IMR-90 (cell line): Measurements from ENCODE around the gene SERPINH1. TPM values are rescaled to one million over a fixed set of nuclear protein-coding genes. Genes with fewer than 3 reads are reported as not detected.

Experiments used
- ATAC-seq: fragments of 200-7000 bp; cut with Tn5 transposase; 2 replicates; pipeline ENCODE4 v1.9.1; 2020; ENCODE audit warnings: low read depth, mild to moderate bottlenecking, moderate library complexity
- BruUV-seq: library from RNA; stranded (reverse); fragments of 400-500 nt; replicated peaks from 2 replicates; lab custom pipeline; 2021; lab: Mats Ljungman, UMichigan
- CTCF ChIA-PET: fragments of 300-600 bp; formaldehyde crosslinking; extraction: SDS; loops from one replicate; lab custom pipeline; 2021; ENCODE audit warnings: antibody characterized with exemption; lab: Yijun Ruan, JAX
- POLR2A ChIA-PET: fragments of 300-600 bp; sonication (Branson Sonifier 250); formaldehyde crosslinking; loops from one replicate; lab custom pipeline; 2022; ENCODE audit warnings: antibody characterized with exemption; ENCODE audit not compliant: unreplicated experiment; lab: Charles Lee
- DNase-seq: peaks from one replicate; pipeline ENCODE4 v3.0.0; 2013
- H2AFZ ChIP-seq: replicated peaks from 2 replicates; pipeline ENCODE3; 2013; ENCODE audit warnings: low read length, mild to moderate bottlenecking; ENCODE audit not compliant: poor library complexity
- H2AK5ac ChIP-seq: 2 replicates; pipeline ENCODE4 v1.6.1; 2013; ENCODE audit warnings: low read depth, low read length, inconsistent platforms
- H2AK9ac ChIP-seq: replicated peaks from 2 replicates; pipeline ENCODE3; 2013; ENCODE audit warnings: mild to moderate bottlenecking, low read depth, low read length, moderate library complexity; ENCODE audit not compliant: poor library complexity
- H2BK120ac ChIP-seq: 2 replicates; pipeline ENCODE4 v1.6.1; 2013; ENCODE audit warnings: low read depth, low read length, inconsistent platforms
- H2BK15ac ChIP-seq: 3 replicates; pipeline ENCODE4 v1.6.1; 2013; ENCODE audit warnings: low read depth, low read length, inconsistent platforms
- H2BK20ac ChIP-seq: 2 replicates; pipeline ENCODE4 v1.6.1; 2013; ENCODE audit warnings: low read depth, mild to moderate bottlenecking, inconsistent platforms, low read length, moderate library complexity
- H2BK5ac ChIP-seq: 2 replicates; pipeline ENCODE4 v1.6.1; 2013; ENCODE audit warnings: mild to moderate bottlenecking, low read depth, low read length, inconsistent platforms; ENCODE audit not compliant: poor library complexity, severe bottlenecking
- H3K14ac ChIP-seq: replicated peaks from 2 replicates; pipeline ENCODE4 v1.6.1; 2013; ENCODE audit warnings: low read depth, low read length, inconsistent platforms
- H3K18ac ChIP-seq: 2 replicates; pipeline ENCODE4 v1.6.1; 2013; ENCODE audit warnings: low read depth, low read length, control low read depth
- H3K23ac ChIP-seq: 2 replicates; pipeline ENCODE4 v1.6.1; 2013; ENCODE audit warnings: low read depth, low read length, inconsistent platforms
- H3K27ac ChIP-seq: 2 replicates; pipeline ENCODE4 v1.5.1; 2013; ENCODE audit warnings: mild to moderate bottlenecking, control low read depth, low read length; ENCODE audit not compliant: insufficient read depth
- H3K27me3 ChIP-seq: 2 replicates; pipeline ENCODE4 v1.6.1; 2013; ENCODE audit warnings: low read length; ENCODE audit not compliant: control insufficient read depth, insufficient read depth
- H3K36me3 ChIP-seq: 2 replicates; pipeline ENCODE4 v1.6.1; 2013; ENCODE audit warnings: low read length, mixed read lengths; ENCODE audit not compliant: control insufficient read depth, insufficient read depth
- H3K4ac ChIP-seq: 2 replicates; pipeline ENCODE4 v1.6.1; 2013; ENCODE audit warnings: low read depth, low read length, inconsistent platforms
- H3K4me1 ChIP-seq: 2 replicates; pipeline ENCODE4 v1.6.1; 2013; ENCODE audit warnings: low read length, mixed read lengths; ENCODE audit not compliant: control insufficient read depth, insufficient read depth
- H3K4me2 ChIP-seq: 2 replicates; pipeline ENCODE4 v1.6.1; 2013; ENCODE audit warnings: low read depth, mild to moderate bottlenecking, control low read depth, low read length, moderate library complexity
- H3K4me3 ChIP-seq: 2 replicates; pipeline ENCODE4 v1.5.1; 2013; ENCODE audit warnings: low read depth, mild to moderate bottlenecking, control low read depth, low read length, moderate library complexity; ENCODE audit not compliant: insufficient read depth
- H3K56ac ChIP-seq: 2 replicates; pipeline ENCODE4 v1.6.1; 2013; ENCODE audit warnings: low read length, inconsistent platforms; ENCODE audit not compliant: insufficient read depth; ENCODE audit errors: extremely low read depth
- H3K79me1 ChIP-seq, 2 experiments: 2 replicates each; pipeline ENCODE4 v1.6.1; 2013; ENCODE audit warnings: low read length in 2 of 2, inconsistent platforms in 1 of 2, low read depth in 1 of 2
- H3K9ac ChIP-seq: 2 replicates; pipeline ENCODE4 v1.6.1; 2013; ENCODE audit warnings: low read depth, low read length, control low read depth
- H3K9me1 ChIP-seq: 2 replicates; pipeline ENCODE4 v1.6.1; 2013; ENCODE audit warnings: low read length, inconsistent platforms; ENCODE audit not compliant: insufficient read depth
- H3K9me3 ChIP-seq: 2 replicates; pipeline ENCODE4 v1.6.1; 2013; ENCODE audit warnings: low read length; ENCODE audit not compliant: control insufficient read depth, insufficient read depth
- H4K20me1 ChIP-seq: 2 replicates; pipeline ENCODE4 v1.6.1; 2013; ENCODE audit warnings: low read length, inconsistent platforms; ENCODE audit not compliant: insufficient read depth
- H4K5ac ChIP-seq: 2 replicates; pipeline ENCODE4 v1.6.1; 2013; ENCODE audit warnings: mild to moderate bottlenecking, low read depth, low read length, control low read depth
- H4K8ac ChIP-seq, 2 experiments: 2 replicates each; pipeline ENCODE4 v1.6.1; 2013; ENCODE audit warnings: low read depth in 2 of 2, low read length in 2 of 2, control low read depth in 1 of 2, inconsistent platforms in 1 of 2
- H4K91ac ChIP-seq: 2 replicates; pipeline ENCODE4 v1.6.1; 2013; ENCODE audit warnings: low read depth, low read length, inconsistent platforms; ENCODE audit not compliant: insufficient read depth
- BHLHE40 ChIP-seq: fragments of 150-350 bp; IDR thresholded peaks from 2 replicates; pipeline ENCODE4 v1.6.1; 2016; ENCODE audit warnings: mild to moderate bottlenecking, low read depth, low read length
- CEBPB ChIP-seq: IDR thresholded peaks from 2 replicates; pipeline ENCODE4 v1.6.1; 2012; ENCODE audit warnings: low read depth, low read length, improper control_type of control experiment
- CHD1 ChIP-seq: IDR thresholded peaks from 2 replicates; pipeline ENCODE4 v1.6.1; 2012; ENCODE audit warnings: low read depth, low read length, improper control_type of control experiment
- ELK1 ChIP-seq: fragments of 150-350 bp; IDR thresholded peaks from 2 replicates; pipeline ENCODE4 v1.6.1; 2016; ENCODE audit warnings: low read depth, mild to moderate bottlenecking, low read length, moderate library complexity, borderline replicate concordance
- FOS ChIP-seq: fragments of 150-350 bp; IDR thresholded peaks from 2 replicates; pipeline ENCODE4 v1.6.1; 2016; ENCODE audit warnings: low read depth, low read length
- MAFK ChIP-seq: IDR thresholded peaks from 2 replicates; pipeline ENCODE4 v1.6.1; 2012; ENCODE audit warnings: low read depth, low read length, improper control_type of control experiment
- MAZ ChIP-seq: IDR thresholded peaks from 2 replicates; pipeline ENCODE4 v1.6.1; 2012; ENCODE audit warnings: low read depth, mild to moderate bottlenecking, low read length, improper control_type of control experiment, moderate library complexity, borderline replicate concordance
- MXI1 ChIP-seq: IDR thresholded peaks from 2 replicates; pipeline ENCODE4 v1.6.1; 2012; ENCODE audit warnings: low read depth, mild to moderate bottlenecking, low read length, moderate library complexity, borderline replicate concordance
- NFE2L2 ChIP-seq: fragments of 150-350 bp; IDR thresholded peaks from 2 replicates; pipeline ENCODE4 v1.6.1; 2016; ENCODE audit warnings: low read depth, mild to moderate bottlenecking, low read length
- POLR2A ChIP-seq: IDR thresholded peaks from 2 replicates; pipeline ENCODE4 v1.6.1; 2012; ENCODE audit warnings: mild to moderate bottlenecking, low read depth, low read length
- RAD21 ChIP-seq: IDR thresholded peaks from 2 replicates; pipeline ENCODE4 v1.6.1; 2012; ENCODE audit warnings: low read length, improper control_type of control experiment
- RCOR1 ChIP-seq: IDR thresholded peaks from 2 replicates; pipeline ENCODE4 v1.6.1; 2012; ENCODE audit warnings: mild to moderate bottlenecking, low read length, improper control_type of control experiment; ENCODE audit not compliant: insufficient replicate concordance
- RFX5 ChIP-seq: IDR thresholded peaks from 2 replicates; pipeline ENCODE4 v1.8.0; 2012; ENCODE audit warnings: low read depth, mild to moderate bottlenecking, low read length, moderate library complexity
- SMC3 ChIP-seq: fragments of 150-350 bp; IDR thresholded peaks from 2 replicates; pipeline ENCODE4 v1.6.1; 2016; ENCODE audit warnings: low read depth, mild to moderate bottlenecking, antibody characterized with exemption, low read length, moderate library complexity
- WGBS, 2 experiments: methylation state at CpG; one replicate each; pipeline versions ENCODE4 v1.1.5 to v1.1.7; 2013; ENCODE audit warnings: missing lambda C conversion rate in 2 of 2; ENCODE audit not compliant: insufficient read length in 1 of 2; ENCODE audit errors: extremely low coverage in 2 of 2; 5-methylcytosine and 5-hydroxymethylcytosine counted together
- dilution Hi-C: fragments of 300-500 bp; cut with HindIII; formaldehyde crosslinking; loops from one replicate; pipeline ENCODE4 v1.14.3; 2018; ENCODE audit warnings: low sequenced_read_pairs; ENCODE audit not compliant: unreplicated experiment
- in situ Hi-C: fragments of 300-500 bp; cut with MboI; formaldehyde crosslinking; loops from 3 replicates; pipeline ENCODE4 v1.14.3; 2019; ENCODE audit warnings: low sequenced_read_pairs, inconsistent platforms, mixed read lengths
- intact Hi-C: fragments of 100-400 bp; cut with micrococcal nuclease; formaldehyde crosslinking; loops from 2 replicates; pipeline ENCODE4 v1.10.0; 2022
- polyA plus RNA-seq, 3 experiments: library from polyadenylated mRNA; depleted of rRNA; stranded (reverse); fragments of >200 nt; gene quantifications; 2 replicates each; pipeline ENCODE4 v1.2.3, GENCODE V29; 2012; ENCODE audit warnings: low replicate concordance in 1 of 3
- total RNA-seq: library from RNA; depleted of rRNA; stranded (reverse); fragments of >200 nt; gene quantifications from 2 replicates; pipeline ENCODE4 v1.2.3, GENCODE V29; 2012
- TF ChIP-seq, protein P1 (sequence below): conservative IDR thresholded peaks from 2 replicates; pipeline ENCODE4 v1.5.1; 2012; ENCODE audit warnings: mild to moderate bottlenecking, low read depth, low read length, improper control_type of control experiment
- TF ChIP-seq, protein P2 (sequence below): fragments of 150-350 bp; IDR thresholded peaks from 2 replicates; pipeline ENCODE4 v1.6.1; 2017; ENCODE audit warnings: mild to moderate bottlenecking, antibody characterized with exemption, low read length, low read depth

Gene SERPINH1
- total and polyA plus RNA-seq, 2 of the 4 experiments (the other 2 are of a cell fraction) = 841 to 1,857 TPM

DNA sequence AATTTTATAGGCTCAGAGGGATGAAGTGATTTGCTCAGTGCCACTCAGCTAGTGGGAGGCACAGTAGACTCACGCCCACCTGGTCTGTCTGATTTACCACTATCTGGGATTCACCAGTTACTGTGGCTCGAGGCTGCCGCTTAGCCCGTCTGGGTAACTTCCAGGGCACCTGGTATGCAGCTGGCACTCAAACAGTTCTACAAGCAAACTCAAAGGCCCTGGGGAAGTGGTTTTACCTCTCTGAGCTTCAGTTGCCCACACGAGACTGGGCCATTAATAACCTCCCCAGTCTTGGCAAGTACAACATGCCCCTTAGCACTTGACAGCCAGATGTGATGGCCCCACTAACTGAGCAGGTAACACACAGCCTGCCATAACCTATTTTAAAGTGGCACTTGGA, 38.9 kb upstream of the SERPINH1 start:
- 0 out of 2 replicates have a peak, but pooled peaks cover 4% of the 10 kb centered on the region for H3K9me1 ChIP-seq
- H3K23ac ChIP-seq = no peak overlapping the region
- H2AK9ac ChIP-seq = no peak overlapping the region
- no peak overlapping the region for H3K27ac ChIP-seq
- H2AFZ ChIP-seq = no peak overlapping the region
- H2BK20ac ChIP-seq = no peak overlapping the region
- peaks cover 3% of the 10 kb centered on the region; the same call in 1 of the 2 replicates for H4K20me1 ChIP-seq
- CTCF ChIA-PET = interaction anchor here (1.0 kb wide), 1 partner anchor 78 kb away, joined by 3 read pairs; no protein-coding TSS in a partner anchor
- no peak overlapping the region for H3K9ac ChIP-seq
- H3K9me3 ChIP-seq = no peaks in the 10 kb centered on the region
- H3K56ac ChIP-seq = no peak overlapping the region
- peaks cover 5% of the 10 kb centered on the region; the same call in 1 of the 2 replicates for H3K27me3 ChIP-seq
- TF ChIP-seq MAZ (no peak), CEBPB (no peak), RCOR1 (no peak), POLR2A (no peak), NFE2L2 (no peak), RAD21 (no peak), RFX5 (no peak), MAFK (no peak), MXI1 (no peak), BHLHE40 (no peak), FOS (no peak), ELK1 (no peak), CHD1 (no peak), SMC3 (no peak)
- TF ChIP-seq, protein P1, sequence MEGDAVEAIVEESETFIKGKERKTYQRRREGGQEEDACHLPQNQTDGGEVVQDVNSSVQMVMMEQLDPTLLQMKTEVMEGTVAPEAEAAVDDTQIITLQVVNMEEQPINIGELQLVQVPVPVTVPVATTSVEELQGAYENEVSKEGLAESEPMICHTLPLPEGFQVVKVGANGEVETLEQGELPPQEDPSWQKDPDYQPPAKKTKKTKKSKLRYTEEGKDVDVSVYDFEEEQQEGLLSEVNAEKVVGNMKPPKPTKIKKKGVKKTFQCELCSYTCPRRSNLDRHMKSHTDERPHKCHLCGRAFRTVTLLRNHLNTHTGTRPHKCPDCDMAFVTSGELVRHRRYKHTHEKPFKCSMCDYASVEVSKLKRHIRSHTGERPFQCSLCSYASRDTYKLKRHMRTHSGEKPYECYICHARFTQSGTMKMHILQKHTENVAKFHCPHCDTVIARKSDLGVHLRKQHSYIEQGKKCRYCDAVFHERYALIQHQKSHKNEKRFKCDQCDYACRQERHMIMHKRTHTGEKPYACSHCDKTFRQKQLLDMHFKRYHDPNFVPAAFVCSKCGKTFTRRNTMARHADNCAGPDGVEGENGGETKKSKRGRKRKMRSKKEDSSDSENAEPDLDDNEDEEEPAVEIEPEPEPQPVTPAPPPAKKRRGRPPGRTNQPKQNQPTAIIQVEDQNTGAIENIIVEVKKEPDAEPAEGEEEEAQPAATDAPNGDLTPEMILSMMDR = no peak
- TF ChIP-seq, protein P2, sequence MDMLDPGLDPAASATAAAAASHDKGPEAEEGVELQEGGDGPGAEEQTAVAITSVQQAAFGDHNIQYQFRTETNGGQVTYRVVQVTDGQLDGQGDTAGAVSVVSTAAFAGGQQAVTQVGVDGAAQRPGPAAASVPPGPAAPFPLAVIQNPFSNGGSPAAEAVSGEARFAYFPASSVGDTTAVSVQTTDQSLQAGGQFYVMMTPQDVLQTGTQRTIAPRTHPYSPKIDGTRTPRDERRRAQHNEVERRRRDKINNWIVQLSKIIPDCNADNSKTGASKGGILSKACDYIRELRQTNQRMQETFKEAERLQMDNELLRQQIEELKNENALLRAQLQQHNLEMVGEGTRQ = no peak
- WGBS, 2 experiments = 95% methylated on average over 3 of the region's 5 CpGs; no CpG with 5 or more reads in 1 of the 2 experiments
- H4K8ac ChIP-seq = no peak overlapping the region
- H2AK5ac ChIP-seq = no peak overlapping the region
- H3K4me2 ChIP-seq = no peak overlapping the region
- DNase-seq (no peak), ATAC-seq (no peak)
- no peak overlapping the region for H4K91ac ChIP-seq
- dilution Hi-C loops = no loop called here
- in situ Hi-C loops = no loop called here
- BruUV-seq = no TSS peak
- H3K18ac ChIP-seq = no peak overlapping the region
- no peaks in the 10 kb centered on the region; the same call in 1 of the 2 replicates for H3K4me1 ChIP-seq
- H3K14ac ChIP-seq = no peak overlapping the region
- H3K4me3 ChIP-seq = no peak overlapping the region
- no peaks in the 10 kb centered on the region for H3K36me3 ChIP-seq
- intact Hi-C loops = no loop called here
- no peak overlapping the region for H3K4ac ChIP-seq
- H2BK5ac ChIP-seq = no peak overlapping the region
- no peak overlapping the region for H2BK120ac ChIP-seq
- H3K79me1 ChIP-seq = peaks cover 0 to 4% of the 10 kb centered on the region in 2 experiments; a peak in 3 of 4 replicates
- no peak overlapping the region for H4K5ac ChIP-seq
- POLR2A ChIA-PET = no interaction called here
- H2BK15ac ChIP-seq = no peak overlapping the region
